Left ventricle myocardium inferior (tissue), 1 donor: ENCODE data around the gene BAG3. TPM values are rescaled to one million over a fixed set of nuclear protein-coding genes. Genes with fewer than 3 reads are reported as not detected.

Experiments
- DNase-seq: peaks from one replicate; pipeline ENCODE4 v3.0.0-alpha.2; 2020
- H3K27ac ChIP-seq: fragments of 200-600 bp; replicated peaks from 2 replicates; pipeline ENCODE4 v1.8.0; 2021
- H3K27me3 ChIP-seq: fragments of 200-600 bp; 2 replicates; pipeline ENCODE4 v1.8.0; 2021; ENCODE audit warnings: low read depth
- H3K36me3 ChIP-seq: fragments of 200-600 bp; 2 replicates; pipeline ENCODE4 v1.8.0; 2021
- H3K4me1 ChIP-seq: fragments of 200-600 bp; 2 replicates; pipeline ENCODE4 v1.8.0; 2021
- H3K4me3 ChIP-seq: fragments of 200-600 bp; 2 replicates; pipeline ENCODE4 v1.8.0; 2021; ENCODE audit warnings: mild to moderate bottlenecking, moderate library complexity
- H3K9me3 ChIP-seq: fragments of 200-600 bp; replicated peaks from 2 replicates; pipeline ENCODE4 v1.8.0; 2021
- CTCF ChIP-seq: fragments of 200-600 bp; IDR thresholded peaks from 2 replicates; pipeline ENCODE4 v1.8.0; 2021; ENCODE audit warnings: antibody characterized with exemption, mild to moderate bottlenecking, borderline replicate concordance
- intact Hi-C: fragments of 100-400 bp; cut with micrococcal nuclease; formaldehyde crosslinking; loops from one replicate; pipeline ENCODE4 v1.11.0; 2022
- total RNA-seq: library from RNA; stranded (reverse); fragmentation: NEBNext Ultra II Directional; extraction: Animal tissue kit (Norgen Biotek cat#: 25700); gene quantifications from one replicate; pipeline ENCODE4 v1.2.1, GENCODE V29; 2021
- donor health status: DM: no; HTN: yes; CAD: no; lungs with severe emphysema.

Gene BAG3
- total RNA-seq, 1 donor from 2014 or later, result 164 TPM

DNA sequence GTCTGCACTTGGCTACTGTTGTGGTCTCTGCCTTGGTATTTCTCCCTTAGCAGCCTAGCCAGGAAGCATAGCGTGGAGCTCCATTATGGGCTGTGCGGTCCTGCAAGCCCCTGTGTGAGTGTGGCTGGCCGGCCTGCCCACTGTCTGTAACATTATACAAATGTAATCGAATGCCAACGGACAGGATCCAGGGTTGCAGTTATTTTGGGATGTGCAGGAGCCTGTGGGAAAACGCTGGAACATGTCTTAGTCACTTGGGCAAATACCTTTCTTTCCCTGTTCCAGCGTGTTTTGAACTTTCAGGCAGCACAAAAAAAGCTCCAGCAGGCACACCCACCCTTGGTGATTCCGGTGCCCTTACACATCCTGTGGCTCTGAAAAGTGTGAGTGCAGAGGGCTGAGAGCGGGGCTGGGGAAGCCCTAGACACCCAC, 29.5 kb downstream of the BAG3 start:
- H3K27me3 ChIP-seq, result no peaks in the 10 kb centered on the region
- no peaks in the 10 kb centered on the region for H3K9me3 ChIP-seq
- H3K4me3 ChIP-seq, result peak overlapping the region; percentile 1
- peak overlapping the region; percentile 77 for H3K27ac ChIP-seq
- peaks cover 26% of the 10 kb centered on the region for H3K36me3 ChIP-seq
- no peak for DNase-seq
- H3K4me1 ChIP-seq, result peaks cover 44% of the 10 kb centered on the region
- intact Hi-C loops, result loop anchor here (10.0 kb wide), 1 partner anchor 174 kb away; no protein-coding TSS in a partner anchor
- no peak for TF ChIP-seq CTCF

DNA sequence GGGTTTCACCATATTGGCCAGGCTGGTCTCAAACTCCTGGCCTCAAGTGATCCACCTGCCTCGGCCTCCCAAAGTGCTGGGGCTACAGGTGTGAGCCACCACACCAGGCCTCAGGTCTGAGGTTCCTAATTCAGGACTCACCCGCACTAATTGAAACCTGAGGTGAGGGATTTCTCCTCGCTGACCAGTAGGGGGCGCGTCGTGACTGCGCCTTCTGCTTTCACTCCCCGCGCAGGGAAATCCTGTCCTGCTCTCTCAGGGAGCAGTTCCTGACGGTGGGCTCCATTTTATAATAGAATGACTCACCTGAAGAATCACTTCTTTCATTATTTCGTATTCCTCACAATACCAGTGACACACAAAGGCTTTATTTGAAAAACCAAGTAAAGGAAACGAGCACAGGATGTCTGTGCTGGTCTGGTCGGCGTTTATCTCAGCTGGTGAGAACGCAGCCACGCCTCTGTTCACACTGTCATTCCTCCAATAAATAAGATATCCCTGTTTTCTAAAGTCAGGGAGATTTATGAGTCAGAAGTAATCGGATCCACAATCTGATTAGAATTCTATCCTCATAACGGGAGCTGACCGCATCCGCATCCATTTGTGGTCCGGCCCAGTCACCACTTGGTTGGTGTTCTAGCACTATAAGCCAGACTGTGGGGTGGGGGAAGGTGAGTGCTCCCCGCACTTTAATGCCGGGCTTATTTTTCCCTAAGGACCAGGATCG, 35.4 kb downstream of the BAG3 start:
- intact Hi-C loops, result loop anchor here (10.0 kb wide), 1 partner anchor 168 kb away; no protein-coding TSS in a partner anchor
- peak overlapping the region; percentile 58 for H3K27ac ChIP-seq
- peak; percentile 94 for TF ChIP-seq CTCF
- H3K27me3 ChIP-seq, result no peaks in the 10 kb centered on the region
- no peaks in the 10 kb centered on the region for H3K9me3 ChIP-seq
- no peaks in the 10 kb centered on the region for H3K36me3 ChIP-seq
- H3K4me3 ChIP-seq, result peak overlapping the region; percentile 52
- H3K4me1 ChIP-seq, result peaks cover 22% of the 10 kb centered on the region
- DNase-seq, result peak; percentile 65

GRCh38 chr10:119687192-119688032, 36.2 kb downstream of the BAG3 start:
- no peak for DNase-seq
- peak overlapping the region; percentile 52 for H3K4me3 ChIP-seq
- H3K36me3 ChIP-seq, result no peaks in the 10 kb centered on the region
- H3K4me1 ChIP-seq, result peaks cover 15% of the 10 kb centered on the region
- no peaks in the 10 kb centered on the region for H3K27me3 ChIP-seq
- no peak for TF ChIP-seq CTCF
- intact Hi-C loops, result loop anchor here (10.0 kb wide), 1 partner anchor 167 kb away; no protein-coding TSS in a partner anchor
- no peaks in the 10 kb centered on the region for H3K9me3 ChIP-seq
- peak overlapping the region; percentile 58 for H3K27ac ChIP-seq

DNA sequence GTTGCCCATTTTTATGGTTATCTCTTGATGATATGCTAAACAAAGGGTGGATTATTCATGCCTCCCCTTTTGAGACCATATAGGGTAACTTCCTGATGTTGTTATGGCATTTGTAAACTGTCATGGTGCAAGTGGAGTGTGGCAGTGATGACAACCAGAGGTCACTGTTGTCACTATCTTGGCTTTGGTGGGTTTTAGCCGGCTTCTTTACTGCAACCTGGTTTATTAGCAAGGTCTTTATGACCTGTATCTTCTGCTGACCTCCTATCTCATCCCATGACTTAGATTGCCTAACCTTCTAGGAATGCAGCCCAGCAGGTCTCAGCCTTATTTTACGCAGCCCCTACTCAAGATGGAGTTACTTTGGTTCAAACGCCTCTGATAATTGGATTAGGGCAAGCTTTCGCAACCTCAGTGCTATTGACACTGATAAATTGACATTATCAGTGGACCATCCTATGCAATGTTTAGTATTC, 36.9 kb downstream of the BAG3 start:
- DNase-seq, result no peak
- H3K4me1 ChIP-seq, result peaks cover 14% of the 10 kb centered on the region
- TF ChIP-seq CTCF, result no peak
- no peaks in the 10 kb centered on the region for H3K9me3 ChIP-seq
- no peaks in the 10 kb centered on the region for H3K36me3 ChIP-seq
- no peak overlapping the region for H3K4me3 ChIP-seq
- H3K27me3 ChIP-seq, result no peaks in the 10 kb centered on the region
- intact Hi-C loops, result loop anchor here (10.0 kb wide), 1 partner anchor 167 kb away; no protein-coding TSS in a partner anchor
- no peak overlapping the region for H3K27ac ChIP-seq

DNA sequence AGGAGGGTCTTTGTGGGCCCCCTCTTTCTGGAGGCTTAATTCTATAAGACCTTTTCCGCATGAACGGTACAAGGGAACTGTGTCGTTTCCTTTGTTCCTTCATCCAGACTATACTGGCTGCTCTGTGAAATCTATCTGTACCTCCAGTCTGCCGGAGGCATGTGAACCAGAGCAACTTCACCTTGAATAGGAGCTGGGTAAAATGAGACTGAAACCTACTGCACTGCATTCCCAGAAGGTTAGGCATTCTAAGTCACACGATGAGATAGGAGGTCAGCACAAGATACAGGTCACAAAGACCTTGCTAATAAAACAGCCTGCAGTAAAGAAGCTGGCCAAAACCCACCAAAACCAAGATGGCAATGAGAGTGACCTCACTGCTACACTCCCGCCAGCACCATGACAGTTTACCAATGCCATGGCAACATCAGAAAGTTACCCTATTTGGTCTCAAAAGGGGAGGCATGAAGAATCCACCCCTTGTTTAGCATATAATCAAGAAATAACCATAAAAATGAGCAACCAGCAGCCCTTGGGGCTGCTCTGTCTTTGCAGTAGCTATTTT, 37.9 kb downstream of the BAG3 start:
- DNase-seq, result no peak
- H3K36me3 ChIP-seq, result no peaks in the 10 kb centered on the region
- H3K4me3 ChIP-seq, result no peak overlapping the region
- TF ChIP-seq CTCF, result no peak
- no peaks in the 10 kb centered on the region for H3K9me3 ChIP-seq
- peaks cover 14% of the 10 kb centered on the region for H3K4me1 ChIP-seq
- no peaks in the 10 kb centered on the region for H3K27me3 ChIP-seq
- intact Hi-C loops, result loop anchor here (10.0 kb wide), 1 partner anchor 166 kb away; no protein-coding TSS in a partner anchor
- H3K27ac ChIP-seq, result no peak overlapping the region
